Endodermal cell (in vitro differentiated cells): ENCODE measurements around the gene METTL8. TPM values are rescaled to one million over a fixed set of nuclear protein-coding genes. Genes with fewer than 3 reads are reported as not detected.

Source experiments
- DNase-seq: peaks from one replicate; pipeline ENCODE4 v3.0.0-alpha.2; 2017
- H3K27ac ChIP-seq: 2 replicates; pipeline ENCODE4 v1.5.1; 2013; ENCODE audit warnings: mild to moderate bottlenecking, low read depth, low read length, moderate library complexity
- H3K27me3 ChIP-seq: 2 replicates; pipeline ENCODE4 v1.6.1; 2013; ENCODE audit warnings: mild to moderate bottlenecking, low read length, moderate library complexity; ENCODE audit not compliant: insufficient read depth, control insufficient read depth, poor library complexity, severe bottlenecking
- H3K36me3 ChIP-seq: 2 replicates; pipeline ENCODE4 v1.7.0; 2013; ENCODE audit warnings: mild to moderate bottlenecking, low read length, moderate library complexity; ENCODE audit not compliant: control insufficient read depth, insufficient read depth
- H3K4me1 ChIP-seq: one replicate; pipeline ENCODE4 v1.7.0; 2013; ENCODE audit warnings: low read length; ENCODE audit not compliant: control insufficient read depth, insufficient read depth
- H3K4me3 ChIP-seq: 2 replicates; pipeline ENCODE4 v1.5.1; 2013; ENCODE audit warnings: mild to moderate bottlenecking, low read length, moderate library complexity
- H3K9ac ChIP-seq: 2 replicates; pipeline ENCODE4 v1.6.1; 2013; ENCODE audit warnings: mild to moderate bottlenecking, low read length, moderate library complexity; ENCODE audit not compliant: poor library complexity, severe bottlenecking; ENCODE audit errors: extremely low read depth
- H3K9me3 ChIP-seq: 2 replicates; pipeline ENCODE4 v1.6.1; 2013; ENCODE audit warnings: mild to moderate bottlenecking, low read length, moderate library complexity; ENCODE audit not compliant: control insufficient read depth
- H3K27ac Mint-ChIP-seq: 2 replicates; pipeline ENCODE4 v1.8.0; 2020; ENCODE audit warnings: mixed read lengths
- H3K27me3 Mint-ChIP-seq: 2 replicates; pipeline ENCODE4 v1.8.0; 2021; ENCODE audit warnings: mild to moderate bottlenecking, mixed read lengths; ENCODE audit not compliant: insufficient read depth
- H3K36me3 Mint-ChIP-seq: 2 replicates; pipeline ENCODE4 v1.8.0; 2020; ENCODE audit warnings: low read depth, mixed read lengths
- H3K4me1 Mint-ChIP-seq: 2 replicates; pipeline ENCODE4 v1.8.0; 2020; ENCODE audit warnings: mixed read lengths
- H3K4me3 Mint-ChIP-seq: 2 replicates; pipeline ENCODE4 v1.8.0; 2020; ENCODE audit warnings: mild to moderate bottlenecking, moderate library complexity, mixed read lengths
- H3K9me3 Mint-ChIP-seq: 2 replicates; pipeline ENCODE4 v1.8.0; 2020; ENCODE audit warnings: mild to moderate bottlenecking, mixed read lengths
- CTCF ChIP-seq: fragments of 200-600 bp; sonication (generic); conservative IDR thresholded peaks from 2 replicates; pipeline ENCODE4 v1.5.0; 2021; ENCODE audit warnings: antibody characterized with exemption, mild to moderate bottlenecking
- WGBS, 2 experiments: methylation state at CpG; one replicate each; pipeline versions ENCODE4 v1.1.5 to v1.1.7; 2013; ENCODE audit warnings: missing lambda C conversion rate in 2 of 2, mixed read lengths in 1 of 2; ENCODE audit not compliant: insufficient coverage in 1 of 2, insufficient read length in 1 of 2; 5-methylcytosine and 5-hydroxymethylcytosine counted together
- total RNA-seq, 2 donors: library from RNA; stranded (reverse); fragmentation: NEBNext Ultra II Directional in 1 of 2; extraction: Animal tissue kit (Norgen Biotek cat#: 25700) in 1 of 2; gene quantifications; 2 replicates in 1 of 2; 3 replicates in 1 of 2; pipeline ENCODE4 v1.2.1, GENCODE V29; 2021

METTL8 gene
- total RNA-seq, 2 donors from 2014 or later, result 20.3 to 33.6 TPM

- Mint-ChIP-seq H3K27ac (no peak overlapping the region), H3K4me1 (peaks cover 13% of the 10 kb centered on the region), H3K4me3 (no peak overlapping the region), H3K9me3 (no peaks in the 10 kb centered on the region), H3K27me3 (no peaks in the 10 kb centered on the region), H3K36me3 (peaks cover 6% of the 10 kb centered on the region)
- H3K27me3 ChIP-seq, result no peaks in the 10 kb centered on the region
- no peaks in the 10 kb centered on the region for H3K9me3 ChIP-seq
- H3K36me3 ChIP-seq, result peaks cover 14% of the 10 kb centered on the region
- H3K4me1 ChIP-seq, result peaks cover 20% of the 10 kb centered on the region
- no peak overlapping the region for H3K9ac ChIP-seq
- no peak overlapping the region for H3K27ac ChIP-seq
- no peak for TF ChIP-seq CTCF
- DNase-seq, result no peak
- no peak overlapping the region for H3K4me3 ChIP-seq
- 100% methylated on average over 1 of the region's 1 CpG; no CpG with 5 or more reads in 1 of the 2 experiments for WGBS, 2 experiments
Measured at GRCh38 chr2:171480908-171481307, 47.1 kb upstream of the METTL8 start.

GRCh38 chr2:171479154-171479814 is 45.5 kb upstream of the METTL8 start:
- 90 to 100% methylated on average over 2 to 3 of the region's 3 CpGs for WGBS, 2 experiments
- Mint-ChIP-seq H3K27ac (no peak overlapping the region), H3K36me3 (peaks cover 10% of the 10 kb centered on the region), H3K4me3 (no peak overlapping the region), H3K9me3 (no peaks in the 10 kb centered on the region), H3K27me3 (no peaks in the 10 kb centered on the region), H3K4me1 (peaks cover 13% of the 10 kb centered on the region)
- Histone ChIP-seq H3K36me3 (peaks cover 24% of the 10 kb centered on the region), H3K4me3 (no peak overlapping the region), H3K4me1 (peaks cover 20% of the 10 kb centered on the region), H3K9ac (no peak overlapping the region), H3K27ac (no peak overlapping the region), H3K27me3 (no peaks in the 10 kb centered on the region), H3K9me3 (no peaks in the 10 kb centered on the region)
- no peak for TF ChIP-seq CTCF
- DNase-seq, result no peak

- 88% methylated on average over 1 of the region's 1 CpG; no CpG with 5 or more reads in 1 of the 2 experiments for WGBS, 2 experiments
- Mint-ChIP-seq H3K4me3 (no peak overlapping the region), H3K4me1 (peaks cover 13% of the 10 kb centered on the region), H3K27ac (no peak overlapping the region), H3K9me3 (no peaks in the 10 kb centered on the region), H3K36me3 (peaks cover 15% of the 10 kb centered on the region), H3K27me3 (no peaks in the 10 kb centered on the region)
- Histone ChIP-seq H3K27ac (no peak overlapping the region), H3K4me1 (peaks cover 17% of the 10 kb centered on the region), H3K4me3 (no peak overlapping the region), H3K9me3 (no peaks in the 10 kb centered on the region), H3K9ac (no peak overlapping the region), H3K36me3 (peaks cover 24% of the 10 kb centered on the region), H3K27me3 (no peaks in the 10 kb centered on the region)
- DNase-seq, result no peak
- TF ChIP-seq CTCF, result no peak
Measured at GRCh38 chr2:171478345-171478744, 44.6 kb upstream of the METTL8 start.
